HEK293 (cell line): ENCODE measurements around the gene PHKA1.

Experiments used
- CTCF ChIP-seq: fragments of 450-650 bp; formaldehyde crosslinking; IDR thresholded peaks from 2 replicates; pipeline ENCODE4 v1.5.1; 2016; ENCODE audit warnings: missing biosample characterization, missing genetic modification characterization
- GLI4 ChIP-seq: fragments of 450-650 bp; formaldehyde crosslinking; IDR thresholded peaks from 2 replicates; pipeline ENCODE4 v1.5.1; 2016; ENCODE audit warnings: missing biosample characterization, missing genetic modification characterization
- PBX3 ChIP-seq: sonication (generic); formaldehyde crosslinking; IDR thresholded peaks from 2 replicates; pipeline ENCODE4 v1.8.1; 2022; ENCODE audit warnings: mild to moderate bottlenecking, moderate library complexity, missing genetic modification reagents
- PRDM4 ChIP-seq: fragments of 450-650 bp; formaldehyde crosslinking; IDR thresholded peaks from 2 replicates; pipeline ENCODE4 v1.5.1; 2017; ENCODE audit warnings: missing biosample characterization, missing genetic modification characterization
- ZBTB21 ChIP-seq: fragments of 450-650 bp; formaldehyde crosslinking; IDR thresholded peaks from 2 replicates; pipeline ENCODE4 v1.5.1; 2017; ENCODE audit warnings: missing biosample characterization, missing genetic modification characterization
- ZBTB26 ChIP-seq: fragments of 450-650 bp; formaldehyde crosslinking; optimal IDR thresholded peaks from 2 replicates; pipeline ENCODE3; 2016; ENCODE audit warnings: missing biosample characterization, mild to moderate bottlenecking, missing genetic modification characterization
- ZNF24 ChIP-seq: fragments of 450-650 bp; formaldehyde crosslinking; IDR thresholded peaks from 2 replicates; pipeline ENCODE4 v1.5.1; 2016; ENCODE audit warnings: missing biosample characterization, missing genetic modification characterization
- ZNF274 ChIP-seq, 2 experiments: fragments of 200-500 bp in 1 of 2; fragments of 450-650 bp in 1 of 2; sonication (Bioruptor generic) in 1 of 2; formaldehyde crosslinking in 1 of 2; IDR thresholded peaks; 2 replicates each; pipeline versions ENCODE4 v1.5.1 to v1.6.1; 2014 to 2016; ENCODE audit warnings: borderline replicate concordance in 1 of 2, inconsistent platforms in 1 of 2, low read length in 1 of 2, missing biosample characterization in 1 of 2, missing genetic modification characterization in 1 of 2
- ZNF624 ChIP-seq: fragments of 450-650 bp; formaldehyde crosslinking; IDR thresholded peaks from 2 replicates; pipeline ENCODE4 v1.5.1; 2017; ENCODE audit warnings: missing biosample characterization, missing genetic modification characterization

DNA sequence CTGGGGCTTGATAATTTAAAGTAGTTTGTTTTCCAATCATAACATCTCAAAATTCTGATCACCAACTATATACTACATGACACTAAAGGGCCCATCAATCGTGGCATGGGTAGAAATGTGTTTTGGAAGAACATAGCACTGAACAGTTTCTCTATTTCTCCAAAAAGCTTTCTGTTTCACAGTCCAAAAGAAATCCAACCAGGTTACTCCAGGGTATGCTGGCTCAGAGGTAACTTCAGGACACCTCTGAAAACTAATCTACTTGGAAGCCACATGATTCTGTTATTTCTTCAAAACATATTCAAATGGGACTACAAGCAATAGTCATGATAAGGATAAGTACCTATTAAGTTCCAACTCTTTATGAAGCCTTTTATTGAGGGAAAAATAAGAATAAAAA lies 8.3 kb downstream of the PHKA1 start:
- TF ChIP-seq ZNF24 (no peak), CTCF (no peak), PBX3 (no peak), ZBTB26 (no peak), ZBTB21 (tag by site-specific recombination) (no peak), ZNF624 (no peak), ZNF274 (IDR thresholded peaks at IDR 0.05; ENCODE audit: low read length) (no peak), ZNF274 (tag by site-specific recombination; IDR thresholded peaks at IDR 0.05; ENCODE audit: borderline replicate concordance) (no peak), PRDM4 (tag by site-specific recombination) (no peak), GLI4 (tag by site-specific recombination) (no peak)
